Liver (tissue), 9 donors: Measurements from ENCODE around the gene KLHDC2. TPM values are rescaled to one million over a fixed set of nuclear protein-coding genes. Genes with fewer than 3 reads are reported as not detected.

Source experiments
- DNase-seq: peaks from one replicate; pipeline ENCODE4 v3.0.0-alpha.2; 2017; ENCODE audit warnings: low spot score
- H3K27ac ChIP-seq, 2 donors: one replicate each; pipeline ENCODE4 v1.7.0; 2013; ENCODE audit warnings: inconsistent platforms in 2 of 2, low read length in 2 of 2, control low read depth in 1 of 2, low read depth in 1 of 2, mild to moderate bottlenecking in 1 of 2
- H3K27me3 ChIP-seq, 4 donors: one replicate each; pipeline versions ENCODE4 v1.6.1 to v1.7.0; 2013; ENCODE audit warnings: low read length in 3 of 4, inconsistent platforms in 1 of 4, mild to moderate bottlenecking in 1 of 4, moderate library complexity in 1 of 4; ENCODE audit not compliant: control insufficient read depth in 4 of 4, insufficient read depth in 4 of 4
- H3K36me3 ChIP-seq, 4 donors: one replicate each; pipeline versions ENCODE4 v1.6.1 to v1.7.0; 2013; ENCODE audit warnings: low read length in 3 of 4, mild to moderate bottlenecking in 3 of 4, low read depth in 1 of 4, moderate library complexity in 1 of 4; ENCODE audit not compliant: control insufficient read depth in 4 of 4, insufficient read depth in 3 of 4
- H3K4me1 ChIP-seq, 4 donors: one replicate each; pipeline versions ENCODE4 v1.6.1 to v1.7.0; 2013; ENCODE audit warnings: low read length in 3 of 4, mild to moderate bottlenecking in 3 of 4, moderate library complexity in 1 of 4; ENCODE audit not compliant: control insufficient read depth in 4 of 4, insufficient read depth in 4 of 4
- H3K4me3 ChIP-seq, 3 donors: one replicate each; pipeline versions ENCODE4 v1.6.1 to v1.7.0; 2013; ENCODE audit warnings: low read length in 3 of 3, control low read depth in 1 of 3, low read depth in 1 of 3, mild to moderate bottlenecking in 1 of 3
- H3K9ac ChIP-seq, 2 donors: one replicate each; pipeline ENCODE4 v1.7.0; 2013; ENCODE audit warnings: low read length in 2 of 2, mild to moderate bottlenecking in 2 of 2, moderate library complexity in 2 of 2, control low read depth in 1 of 2, low read depth in 1 of 2
- H3K9me3 ChIP-seq, 4 donors: one replicate each; pipeline versions ENCODE4 v1.6.1 to v1.7.0; 2013; ENCODE audit warnings: low read length in 3 of 4; ENCODE audit not compliant: control insufficient read depth in 4 of 4
- EGR1 ChIP-seq, 2 donors: IDR thresholded peaks; 2 replicates each; pipeline ENCODE4 v1.6.1; 2016 to 2018; ENCODE audit warnings: antibody characterized with exemption in 2 of 2, low read depth in 2 of 2
- FOXA1 ChIP-seq: IDR thresholded peaks from 2 replicates; pipeline ENCODE4 v1.6.1; 2016; ENCODE audit warnings: antibody characterized with exemption
- FOXA2 ChIP-seq: IDR thresholded peaks from 2 replicates; pipeline ENCODE4 v1.6.1; 2016; ENCODE audit warnings: antibody characterized with exemption
- GABPA ChIP-seq, 2 donors: IDR thresholded peaks in 1 of 2; conservative IDR thresholded peaks in 1 of 2; 2 replicates each; pipeline ENCODE4 v1.6.1; 2016; ENCODE audit warnings: antibody characterized with exemption in 2 of 2, mild to moderate bottlenecking in 1 of 2, moderate library complexity in 1 of 2
- HNF4A ChIP-seq, 2 donors: conservative IDR thresholded peaks; 2 replicates each; pipeline ENCODE4 v1.6.1; 2016; ENCODE audit warnings: antibody characterized with exemption in 2 of 2, mild to moderate bottlenecking in 2 of 2
- JUND ChIP-seq, 2 donors: IDR thresholded peaks; 2 replicates each; pipeline ENCODE4 v1.6.1; 2016; ENCODE audit warnings: antibody characterized with exemption in 2 of 2
- NR2F2 ChIP-seq: IDR thresholded peaks from 2 replicates; pipeline ENCODE4 v1.6.1; 2016; ENCODE audit warnings: antibody characterized with exemption
- RAD21 ChIP-seq, 2 donors: IDR thresholded peaks; 2 replicates each; pipeline ENCODE4 v1.6.1; 2016; ENCODE audit warnings: antibody characterized with exemption in 2 of 2, mild to moderate bottlenecking in 2 of 2
- REST ChIP-seq: IDR thresholded peaks from 2 replicates; pipeline ENCODE4 v1.6.1; 2016; ENCODE audit warnings: antibody characterized with exemption, mild to moderate bottlenecking
- RXRA ChIP-seq, 2 donors: IDR thresholded peaks; 2 replicates each; pipeline ENCODE4 v1.6.1; 2017 to 2018; ENCODE audit warnings: antibody characterized with exemption in 2 of 2, mild to moderate bottlenecking in 1 of 2
- SP1 ChIP-seq: IDR thresholded peaks from 2 replicates; pipeline ENCODE4 v1.6.1; 2018; ENCODE audit warnings: antibody characterized with exemption, mild to moderate bottlenecking
- TAF1 ChIP-seq: conservative IDR thresholded peaks from 2 replicates; pipeline ENCODE4 v1.6.1; 2016; ENCODE audit warnings: antibody characterized with exemption, mild to moderate bottlenecking
- YY1 ChIP-seq: IDR thresholded peaks from 2 replicates; pipeline ENCODE4 v1.6.1; 2016; ENCODE audit warnings: antibody characterized with exemption, mild to moderate bottlenecking
- WGBS: extraction: QIAGEN DNeasy Blood & Tissue Kit; methylation state at CpG from one replicate; pipeline ENCODE4 v1.1.7; 2013; 5-methylcytosine and 5-hydroxymethylcytosine counted together
- polyA plus RNA-seq, 2 donors: library from polyadenylated mRNA; stranded (reverse) in 1 of 2; unstranded in 1 of 2; fragments of 200-250 nt in 1 of 2; fragments of >200 nt in 1 of 2; fragmentation: Nextera tagmentation in 1 of 2; extraction: Ambion mirVana in 1 of 2; gene quantifications; one replicate each; pipeline versions ENCODE4 v1.2.1 to v1.2.3, GENCODE V29; 2013 to 2015
- total RNA-seq, 2 donors: library from RNA; depleted of rRNA; stranded (reverse); fragments of >200 nt; gene quantifications; one replicate each; pipeline ENCODE4 v1.2.3, GENCODE V29; 2014
- TF ChIP-seq, protein P1 (sequence below): fragments of 150-350 bp; IDR thresholded peaks from 2 replicates; pipeline ENCODE4 v1.5.1; 2017; ENCODE audit warnings: improper control_type of control experiment, low read depth, low read length; ENCODE audit not compliant: missing input control
- TF ChIP-seq, protein P2 (sequence below): IDR thresholded peaks from 2 replicates; pipeline ENCODE4 v1.6.1; 2016; ENCODE audit warnings: antibody characterized with exemption
- TF ChIP-seq, protein P3 (sequence below): IDR thresholded peaks from 2 replicates; pipeline ENCODE4 v1.6.1; 2016; ENCODE audit warnings: antibody characterized with exemption
- donor health status: healthy.
- donor health status: healthy.
- donor health status: healthy.
- donor health status: healthy.
- donor health status: healthy.

Gene KLHDC2
- 10 to 100 TPM; 88.9 to 89.0 TPM for total RNA-seq
- polyA plus RNA-seq = 10 to 100 TPM; 41.1 to 99.0 TPM

- peaks cover 4 to 36% (median 19%) of the 10 kb centered on the region in 4 donors for H3K4me1 ChIP-seq
- peak; percentile 87 for DNase-seq
- peak within 1 kb of the TSS; percentile 98 to 99 for H3K9ac ChIP-seq
- H3K36me3 ChIP-seq = no peaks in the 10 kb centered on the region
- no peaks in the 10 kb centered on the region for H3K9me3 ChIP-seq
- H3K27ac ChIP-seq = peak within 1 kb of the TSS; percentile 98 to 99
- TF ChIP-seq TAF1 (peak; percentile 22), EGR1 (IDR thresholded peaks at IDR 0.05; ENCODE audit: low read depth in 2 of 2) (peak in 1 of 2 donors; percentile 14), NR2F2 (no peak), RAD21 (IDR thresholded peaks at IDR 0.05) (no peak), SP1 (peak; percentile 33), YY1 (peak; percentile 52), HNF4A (conservative IDR thresholded peaks at IDR 0.05) (peak in 1 of 2 donors; percentile 8), GABPA (IDR thresholded peaks at IDR 0.05 in 1 of 2, conservative IDR thresholded peaks at IDR 0.05 in 1 of 2) (peak in 1 of 2 donors; percentile 83), FOXA1 (no peak)
- TF ChIP-seq, protein P1, sequence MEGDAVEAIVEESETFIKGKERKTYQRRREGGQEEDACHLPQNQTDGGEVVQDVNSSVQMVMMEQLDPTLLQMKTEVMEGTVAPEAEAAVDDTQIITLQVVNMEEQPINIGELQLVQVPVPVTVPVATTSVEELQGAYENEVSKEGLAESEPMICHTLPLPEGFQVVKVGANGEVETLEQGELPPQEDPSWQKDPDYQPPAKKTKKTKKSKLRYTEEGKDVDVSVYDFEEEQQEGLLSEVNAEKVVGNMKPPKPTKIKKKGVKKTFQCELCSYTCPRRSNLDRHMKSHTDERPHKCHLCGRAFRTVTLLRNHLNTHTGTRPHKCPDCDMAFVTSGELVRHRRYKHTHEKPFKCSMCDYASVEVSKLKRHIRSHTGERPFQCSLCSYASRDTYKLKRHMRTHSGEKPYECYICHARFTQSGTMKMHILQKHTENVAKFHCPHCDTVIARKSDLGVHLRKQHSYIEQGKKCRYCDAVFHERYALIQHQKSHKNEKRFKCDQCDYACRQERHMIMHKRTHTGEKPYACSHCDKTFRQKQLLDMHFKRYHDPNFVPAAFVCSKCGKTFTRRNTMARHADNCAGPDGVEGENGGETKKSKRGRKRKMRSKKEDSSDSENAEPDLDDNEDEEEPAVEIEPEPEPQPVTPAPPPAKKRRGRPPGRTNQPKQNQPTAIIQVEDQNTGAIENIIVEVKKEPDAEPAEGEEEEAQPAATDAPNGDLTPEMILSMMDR = peak; percentile 17
- WGBS = under 1% methylated on average over 86 of the region's 86 CpGs
- H3K27me3 ChIP-seq = no peaks in the 10 kb centered on the region
- H3K4me3 ChIP-seq = peak within 1 kb of the TSS; percentile 89 to 95 (median 95)
Observed at GRCh38 chr14:49767571-49768300, at the start of gene KLHDC2. KLHDC2 (plus strand) TSS chr14:49768153; CDS start chr14:49768469, 316 bp downstream.

DNA sequence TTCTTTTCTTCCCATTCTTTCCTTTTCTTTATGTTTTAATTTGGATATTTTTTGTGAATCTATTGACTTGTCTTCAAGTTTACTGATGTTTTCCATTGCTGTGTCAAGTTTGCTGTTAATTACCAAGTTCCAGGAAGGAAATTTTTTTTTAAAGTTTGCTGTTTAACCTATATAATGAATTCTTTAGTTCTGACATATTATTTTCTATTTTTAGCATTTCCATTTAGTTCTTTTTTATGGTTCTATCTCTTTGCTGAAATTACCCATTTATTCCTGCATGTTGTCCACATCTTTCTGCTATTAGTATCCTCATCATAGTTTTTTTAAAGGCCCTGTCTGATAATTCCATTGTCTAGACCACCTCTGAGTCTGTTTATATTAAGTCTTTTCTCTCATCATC lies 47.2 kb upstream of the KLHDC2 start:
- peaks cover 0 to 9% (median 0%) of the 10 kb centered on the region in 4 donors for H3K36me3 ChIP-seq
- TF ChIP-seq, protein P2, sequence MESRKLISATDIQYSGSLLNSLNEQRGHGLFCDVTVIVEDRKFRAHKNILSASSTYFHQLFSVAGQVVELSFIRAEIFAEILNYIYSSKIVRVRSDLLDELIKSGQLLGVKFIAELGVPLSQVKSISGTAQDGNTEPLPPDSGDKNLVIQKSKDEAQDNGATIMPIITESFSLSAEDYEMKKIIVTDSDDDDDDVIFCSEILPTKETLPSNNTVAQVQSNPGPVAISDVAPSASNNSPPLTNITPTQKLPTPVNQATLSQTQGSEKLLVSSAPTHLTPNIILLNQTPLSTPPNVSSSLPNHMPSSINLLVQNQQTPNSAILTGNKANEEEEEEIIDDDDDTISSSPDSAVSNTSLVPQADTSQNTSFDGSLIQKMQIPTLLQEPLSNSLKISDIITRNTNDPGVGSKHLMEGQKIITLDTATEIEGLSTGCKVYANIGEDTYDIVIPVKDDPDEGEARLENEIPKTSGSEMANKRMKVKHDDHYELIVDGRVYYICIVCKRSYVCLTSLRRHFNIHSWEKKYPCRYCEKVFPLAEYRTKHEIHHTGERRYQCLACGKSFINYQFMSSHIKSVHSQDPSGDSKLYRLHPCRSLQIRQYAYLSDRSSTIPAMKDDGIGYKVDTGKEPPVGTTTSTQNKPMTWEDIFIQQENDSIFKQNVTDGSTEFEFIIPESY = no peak
- TF ChIP-seq NR2F2 (no peak), REST (no peak), EGR1 (IDR thresholded peaks at IDR 0.05; ENCODE audit: low read depth in 2 of 2) (no peak), JUND (IDR thresholded peaks at IDR 0.05) (no peak), TAF1 (no peak), RXRA (IDR thresholded peaks at IDR 0.05) (no peak), FOXA2 (no peak), RAD21 (IDR thresholded peaks at IDR 0.05) (no peak), SP1 (no peak), YY1 (no peak)
- TF ChIP-seq, protein P3, sequence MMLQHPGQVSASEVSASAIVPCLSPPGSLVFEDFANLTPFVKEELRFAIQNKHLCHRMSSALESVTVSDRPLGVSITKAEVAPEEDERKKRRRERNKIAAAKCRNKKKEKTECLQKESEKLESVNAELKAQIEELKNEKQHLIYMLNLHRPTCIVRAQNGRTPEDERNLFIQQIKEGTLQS = no peak
- H3K9ac ChIP-seq = no peak overlapping the region
- H3K9me3 ChIP-seq = no peaks in the 10 kb centered on the region
- no peak overlapping the region for H3K27ac ChIP-seq
- no peaks in the 10 kb centered on the region for H3K27me3 ChIP-seq
- DNase-seq = no peak
- H3K4me1 ChIP-seq = no peaks in the 10 kb centered on the region
- H3K4me3 ChIP-seq = no peak overlapping the region
